Measurements from ENCODE around the gene NLRP8.
"Not testable (repeated sequence)": the region's sequence is repeated elsewhere in the genome, so short reads cannot be mapped to it uniquely, and the experiment has no call there.

The NLRP8 gene

DNA sequence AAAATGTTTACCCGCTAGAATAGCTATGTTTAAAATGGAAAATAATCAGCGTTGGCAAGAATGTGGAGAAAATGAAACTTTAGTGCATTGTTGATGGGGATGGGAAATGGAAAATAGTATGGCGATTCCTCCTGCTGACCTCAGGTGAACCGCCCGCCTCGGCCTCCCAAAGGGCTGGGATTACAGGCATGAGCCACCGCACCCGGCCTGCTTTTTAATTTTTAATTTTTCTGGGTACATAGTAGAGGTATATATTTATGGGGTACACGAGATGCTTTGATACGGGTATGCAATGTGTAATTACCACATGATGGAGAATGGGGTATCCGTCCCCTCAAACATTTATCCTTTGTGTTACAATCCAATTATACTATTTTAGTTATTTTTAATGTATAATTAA, 7.3 kb upstream of the NLRP8 start:
- H2BK5ac ChIP-seq (ENCODE audit: low read length): no peak overlapping the region
- WGBS, 2 donors (ENCODE audit: extremely low coverage in 2 of 2, insufficient read length in 2 of 2, insufficient replicate concordance in 1 of 2): no CpG with 5 or more reads among the region's 11 CpGs
- H2BK12ac ChIP-seq (ENCODE audit: low read length): no peak overlapping the region
- peaks cover 0 to 31% of the 10 kb centered on the region in 2 donors for H3K9me3 ChIP-seq (replicated peaks in 1 of 2; ENCODE audit: control insufficient read depth in 2 of 2, insufficient read depth in 1 of 2, low read depth in 1 of 2, low read length in 2 of 2)
- H3K27ac ChIP-seq (replicated peaks; ENCODE audit: low read length): no peak overlapping the region
- H3K9ac ChIP-seq (ENCODE audit: low read depth, low read length, poor library complexity): no peak overlapping the region
- no peak overlapping the region for H3K14ac ChIP-seq (ENCODE audit: low read length)
- H3K4me2 ChIP-seq (ENCODE audit: insufficient read depth, low read length, poor library complexity, severe bottlenecking): no peak overlapping the region
- H4K8ac ChIP-seq (ENCODE audit: low read depth, low read length): no peak overlapping the region
- H2AFZ ChIP-seq (ENCODE audit: low read length): no peak overlapping the region
- H4K91ac ChIP-seq (ENCODE audit: low read depth, low read length, poor library complexity): no peak overlapping the region
- no peak for DNase-seq (ENCODE audit: low spot score)
- H3K23ac ChIP-seq (ENCODE audit: low read depth, low read length, poor library complexity): no peak overlapping the region
- no peaks in the 10 kb centered on the region for H3K4me1 ChIP-seq (ENCODE audit: control insufficient read depth in 2 of 2, insufficient read depth in 1 of 2, low read depth in 1 of 2, low read length in 2 of 2)
- no peak overlapping the region for H3K18ac ChIP-seq (ENCODE audit: low read length)
- no peak overlapping the region for H2BK120ac ChIP-seq (ENCODE audit: low read depth, low read length)
- H3K36me3 ChIP-seq (replicated peaks in 1 of 2; ENCODE audit: control insufficient read depth in 2 of 2, insufficient read depth in 2 of 2, low read length in 2 of 2): no peaks in the 10 kb centered on the region
- no peaks in the 10 kb centered on the region for H3K27me3 ChIP-seq (ENCODE audit: control insufficient read depth in 3 of 3, insufficient read depth in 3 of 3, low read depth in 1 of 3, low read length in 3 of 3)
- H3K4me3 ChIP-seq (ENCODE audit: low read length in 2 of 2): no peak overlapping the region
- H3K4ac ChIP-seq (ENCODE audit: low read length): no peak overlapping the region
- H2AK5ac ChIP-seq (ENCODE audit: low read depth, low read length): no peak overlapping the region
- H3K79me1 ChIP-seq (ENCODE audit: low read depth, low read length): peaks cover 2% of the 10 kb centered on the region
- H2BK15ac ChIP-seq (ENCODE audit: low read length): no peak overlapping the region

DNA sequence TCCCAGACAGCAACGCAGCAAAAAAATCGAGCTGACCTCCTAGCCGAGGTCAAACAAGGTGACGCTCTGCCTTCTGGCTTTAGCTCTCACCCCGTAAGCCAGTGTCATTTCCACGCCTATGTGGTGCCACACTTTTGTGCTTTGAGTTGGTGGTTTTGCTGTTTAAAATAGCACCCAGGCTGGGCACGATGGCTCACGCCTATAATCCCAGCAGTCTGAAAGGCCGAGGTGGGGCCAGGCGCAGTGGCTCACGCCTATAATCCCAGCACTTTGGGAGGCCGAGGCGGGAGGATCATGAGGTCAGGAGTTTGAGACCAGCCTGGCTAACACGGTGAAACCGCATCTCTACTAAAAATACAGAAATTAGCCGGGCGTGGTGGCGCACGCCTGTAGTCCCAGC, 2.9 kb downstream of the NLRP8 start:
- H3K27me3 ChIP-seq (ENCODE audit: control insufficient read depth in 3 of 3, insufficient read depth in 3 of 3, low read depth in 1 of 3, low read length in 3 of 3); H3K9ac ChIP-seq (ENCODE audit: low read depth, low read length, poor library complexity); H3K27ac ChIP-seq (replicated peaks; ENCODE audit: low read length); H2BK120ac ChIP-seq (ENCODE audit: low read depth, low read length); H2AK5ac ChIP-seq (ENCODE audit: low read depth, low read length); H3K4me2 ChIP-seq (ENCODE audit: insufficient read depth, low read length, poor library complexity, severe bottlenecking); H2AFZ ChIP-seq (ENCODE audit: low read length); H2BK15ac ChIP-seq (ENCODE audit: low read length); H3K4me1 ChIP-seq (ENCODE audit: control insufficient read depth in 2 of 2, insufficient read depth in 1 of 2, low read depth in 1 of 2, low read length in 2 of 2); H4K91ac ChIP-seq (ENCODE audit: low read depth, low read length, poor library complexity); H3K36me3 ChIP-seq (replicated peaks in 1 of 2; ENCODE audit: control insufficient read depth in 2 of 2, insufficient read depth in 2 of 2, low read length in 2 of 2); H2BK12ac ChIP-seq (ENCODE audit: low read length); DNase-seq (ENCODE audit: low spot score); H2BK5ac ChIP-seq (ENCODE audit: low read length); H4K8ac ChIP-seq (ENCODE audit: low read depth, low read length); H3K18ac ChIP-seq (ENCODE audit: low read length); H3K79me1 ChIP-seq (ENCODE audit: low read depth, low read length); H3K14ac ChIP-seq (ENCODE audit: low read length); H3K4ac ChIP-seq (ENCODE audit: low read length); H3K23ac ChIP-seq (ENCODE audit: low read depth, low read length, poor library complexity): not testable (repeated sequence)
- Histone ChIP-seq H3K4me3 (ENCODE audit: low read length in 2 of 2) (peak overlapping the region in 1 of 2 donors; percentile 34), H3K9me3 (replicated peaks in 1 of 2; ENCODE audit: control insufficient read depth in 2 of 2, insufficient read depth in 1 of 2, low read depth in 1 of 2, low read length in 2 of 2) (peaks cover 0 to 35% of the 10 kb centered on the region in 2 donors)
- no CpG with 5 or more reads among the region's 19 CpGs for WGBS, 2 donors (ENCODE audit: extremely low coverage in 2 of 2, insufficient read length in 2 of 2, insufficient replicate concordance in 1 of 2)

DNA sequence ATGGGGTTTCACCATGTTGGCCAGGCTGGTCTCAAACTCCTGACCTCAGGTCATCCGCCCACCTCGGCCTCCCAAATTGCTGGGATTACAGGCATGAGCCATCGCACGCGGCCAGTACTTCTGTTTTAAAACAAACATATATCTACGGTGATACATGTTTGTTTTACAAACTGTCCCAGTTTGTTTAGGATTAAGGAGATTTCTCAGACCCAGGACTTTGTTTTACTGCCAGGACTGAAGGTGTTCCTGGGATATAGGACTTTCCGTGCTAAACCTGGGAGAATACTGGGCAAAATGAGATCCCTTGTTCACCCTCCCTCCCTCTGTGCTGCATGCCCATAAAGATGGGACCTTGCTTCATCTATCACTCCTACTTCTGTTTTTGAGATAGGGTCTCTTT, 8.8 kb downstream of the NLRP8 start:
- Histone ChIP-seq H4K91ac (ENCODE audit: low read depth, low read length, poor library complexity) (no peak overlapping the region), H3K9ac (ENCODE audit: low read depth, low read length, poor library complexity) (no peak overlapping the region), H2BK15ac (ENCODE audit: low read length) (no peak overlapping the region), H3K4me2 (ENCODE audit: insufficient read depth, low read length, poor library complexity, severe bottlenecking) (no peak overlapping the region), H3K4ac (ENCODE audit: low read length) (no peak overlapping the region), H3K9me3 (replicated peaks in 1 of 2; ENCODE audit: control insufficient read depth in 2 of 2, insufficient read depth in 1 of 2, low read depth in 1 of 2, low read length in 2 of 2) (peaks cover 0 to 34% of the 10 kb centered on the region in 2 donors), H3K23ac (ENCODE audit: low read depth, low read length, poor library complexity) (no peak overlapping the region), H3K27ac (replicated peaks; ENCODE audit: low read length) (no peak overlapping the region), H3K79me1 (ENCODE audit: low read depth, low read length) (no peaks in the 10 kb centered on the region), H3K14ac (ENCODE audit: low read length) (no peak overlapping the region), H3K18ac (ENCODE audit: low read length) (no peak overlapping the region), H2BK5ac (ENCODE audit: low read length) (no peak overlapping the region), H2AK5ac (ENCODE audit: low read depth, low read length) (no peak overlapping the region), H3K27me3 (ENCODE audit: control insufficient read depth in 3 of 3, insufficient read depth in 3 of 3, low read depth in 1 of 3, low read length in 3 of 3) (peaks cover 0 to 3% (median 0%) of the 10 kb centered on the region in 3 experiments), H3K4me3 (ENCODE audit: low read length in 2 of 2) (no peak overlapping the region), H3K4me1 (ENCODE audit: control insufficient read depth in 2 of 2, insufficient read depth in 1 of 2, low read depth in 1 of 2, low read length in 2 of 2) (no peaks in the 10 kb centered on the region), H2AFZ (ENCODE audit: low read length) (no peak overlapping the region), H3K36me3 (replicated peaks in 1 of 2; ENCODE audit: control insufficient read depth in 2 of 2, insufficient read depth in 2 of 2, low read length in 2 of 2) (no peaks in the 10 kb centered on the region), H2BK12ac (ENCODE audit: low read length) (no peak overlapping the region), H2BK120ac (ENCODE audit: low read depth, low read length) (no peak overlapping the region), H4K8ac (ENCODE audit: low read depth, low read length) (no peak overlapping the region)
- no CpG with 5 or more reads among the region's 7 CpGs for WGBS, 2 donors (ENCODE audit: extremely low coverage in 2 of 2, insufficient read length in 2 of 2, insufficient replicate concordance in 1 of 2)
- no peak for DNase-seq (ENCODE audit: low spot score)

DNA sequence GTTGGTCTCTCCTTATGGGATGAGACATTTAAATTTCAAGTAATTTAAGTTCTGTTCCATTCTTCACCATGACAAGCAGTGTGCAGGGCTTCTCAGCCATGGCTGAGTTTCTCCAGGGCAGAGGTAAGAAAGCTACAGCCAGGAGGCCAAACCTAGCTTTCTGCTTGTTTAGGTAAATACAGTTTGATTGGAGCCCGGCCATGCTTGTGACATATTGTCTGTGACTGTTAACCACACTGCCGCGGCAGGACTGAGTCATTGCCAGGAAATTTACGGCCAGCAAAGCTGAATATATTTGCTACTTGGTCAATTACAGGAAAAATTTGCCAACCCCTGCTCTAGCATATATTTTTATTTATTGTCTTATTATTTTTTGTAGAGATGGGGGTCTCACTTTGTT, 10.7 kb downstream of the NLRP8 start:
- Histone ChIP-seq H3K4ac (ENCODE audit: low read length) (no peak overlapping the region), H3K36me3 (replicated peaks in 1 of 2; ENCODE audit: control insufficient read depth in 2 of 2, insufficient read depth in 2 of 2, low read length in 2 of 2) (no peaks in the 10 kb centered on the region), H2BK5ac (ENCODE audit: low read length) (no peak overlapping the region), H3K9ac (ENCODE audit: low read depth, low read length, poor library complexity) (no peak overlapping the region), H2BK120ac (ENCODE audit: low read depth, low read length) (no peak overlapping the region), H4K8ac (ENCODE audit: low read depth, low read length) (no peak overlapping the region), H2AFZ (ENCODE audit: low read length) (no peak overlapping the region), H3K14ac (ENCODE audit: low read length) (no peak overlapping the region), H3K18ac (ENCODE audit: low read length) (no peak overlapping the region), H3K4me2 (ENCODE audit: insufficient read depth, low read length, poor library complexity, severe bottlenecking) (no peak overlapping the region), H3K4me1 (ENCODE audit: control insufficient read depth in 2 of 2, insufficient read depth in 1 of 2, low read depth in 1 of 2, low read length in 2 of 2) (no peaks in the 10 kb centered on the region), H3K23ac (ENCODE audit: low read depth, low read length, poor library complexity) (no peak overlapping the region), H2BK15ac (ENCODE audit: low read length) (no peak overlapping the region), H2AK5ac (ENCODE audit: low read depth, low read length) (no peak overlapping the region), H3K27ac (replicated peaks; ENCODE audit: low read length) (no peak overlapping the region), H3K27me3 (ENCODE audit: control insufficient read depth in 3 of 3, insufficient read depth in 3 of 3, low read depth in 1 of 3, low read length in 3 of 3) (peaks cover 0 to 3% (median 0%) of the 10 kb centered on the region in 3 experiments), H3K79me1 (ENCODE audit: low read depth, low read length) (no peaks in the 10 kb centered on the region), H4K91ac (ENCODE audit: low read depth, low read length, poor library complexity) (no peak overlapping the region), H2BK12ac (ENCODE audit: low read length) (no peak overlapping the region), H3K9me3 (replicated peaks in 1 of 2; ENCODE audit: control insufficient read depth in 2 of 2, insufficient read depth in 1 of 2, low read depth in 1 of 2, low read length in 2 of 2) (peaks cover 0 to 38% of the 10 kb centered on the region in 2 donors), H3K4me3 (ENCODE audit: low read length in 2 of 2) (no peak overlapping the region)
- no peak for DNase-seq (ENCODE audit: low spot score)
- no CpG with 5 or more reads among the region's 4 CpGs for WGBS, 2 donors (ENCODE audit: extremely low coverage in 2 of 2, insufficient read length in 2 of 2, insufficient replicate concordance in 1 of 2)

Data from neuronal stem cell (in vitro differentiated cells).